ENCODE results near the gene NAA25. TPM values are rescaled to one million over a fixed set of nuclear protein-coding genes. Genes with fewer than 3 reads are reported as not detected.
A peak's percentile ranks its signal among the peaks of the same experiment; 100 is the strongest.

NAA25 gene
- total and polyA plus RNA-seq, 4 donors: 3.1 to 17.7 (median 10.8) TPM

DNA sequence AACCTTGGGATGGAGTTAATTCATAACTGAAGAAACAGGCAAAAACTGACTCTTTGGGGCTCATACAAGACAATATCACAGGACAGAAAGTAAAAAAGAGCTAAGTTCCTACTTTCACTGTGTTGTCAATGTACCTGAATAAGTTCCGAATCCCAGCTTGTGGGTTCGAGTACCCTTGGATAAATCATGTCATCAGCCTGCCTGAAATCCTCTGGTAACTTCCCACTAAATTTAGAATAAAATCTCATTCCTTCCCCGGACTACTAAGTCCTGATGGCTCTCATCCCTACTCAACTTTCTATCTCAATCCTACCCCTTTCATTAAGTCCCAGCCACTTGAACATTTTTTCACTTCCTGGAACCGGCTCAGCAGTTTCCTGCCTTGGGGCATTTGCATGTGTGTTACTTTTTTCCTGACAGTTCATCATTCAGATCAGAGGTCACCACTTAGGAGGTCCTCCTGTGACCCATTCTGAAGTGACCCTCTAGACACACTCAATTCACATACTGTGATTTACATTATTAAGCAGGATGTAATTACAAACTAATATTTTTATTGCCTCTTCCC, 82.7 kb downstream of the NAA25 start:
- WGBS: 83% methylated on average over 4 of the region's 4 CpGs
- H3K9me3 ChIP-seq (ENCODE audit: control insufficient read depth in 4 of 4, low read length in 3 of 4): no peaks in the 10 kb centered on the region
- no peak overlapping the region for H3K4me3 ChIP-seq (ENCODE audit: low read depth in 1 of 3, low read length in 3 of 3)
- H3K36me3 ChIP-seq (ENCODE audit: control insufficient read depth in 4 of 4, insufficient read depth in 3 of 4, low read depth in 1 of 4, low read length in 3 of 4): peaks cover 1 to 29% (median 28%) of the 10 kb centered on the region in 4 donors
- H3K9ac ChIP-seq (ENCODE audit: low read depth in 1 of 2, low read length in 2 of 2): no peak overlapping the region
- no peaks in the 10 kb centered on the region for H3K27me3 ChIP-seq (ENCODE audit: control insufficient read depth in 4 of 4, insufficient read depth in 4 of 4, low read length in 3 of 4)
- H3K4me1 ChIP-seq (ENCODE audit: control insufficient read depth in 4 of 4, insufficient read depth in 4 of 4, low read length in 3 of 4): peaks cover 0 to 16% (median 10%) of the 10 kb centered on the region in 4 donors
- DNase-seq (ENCODE audit: low spot score): no peak
- no peak for TF ChIP-seq HNF4A (conservative IDR thresholded peaks at IDR 0.05)
- no peak overlapping the region for H3K27ac ChIP-seq (ENCODE audit: low read depth in 1 of 2, low read length in 2 of 2)

DNA sequence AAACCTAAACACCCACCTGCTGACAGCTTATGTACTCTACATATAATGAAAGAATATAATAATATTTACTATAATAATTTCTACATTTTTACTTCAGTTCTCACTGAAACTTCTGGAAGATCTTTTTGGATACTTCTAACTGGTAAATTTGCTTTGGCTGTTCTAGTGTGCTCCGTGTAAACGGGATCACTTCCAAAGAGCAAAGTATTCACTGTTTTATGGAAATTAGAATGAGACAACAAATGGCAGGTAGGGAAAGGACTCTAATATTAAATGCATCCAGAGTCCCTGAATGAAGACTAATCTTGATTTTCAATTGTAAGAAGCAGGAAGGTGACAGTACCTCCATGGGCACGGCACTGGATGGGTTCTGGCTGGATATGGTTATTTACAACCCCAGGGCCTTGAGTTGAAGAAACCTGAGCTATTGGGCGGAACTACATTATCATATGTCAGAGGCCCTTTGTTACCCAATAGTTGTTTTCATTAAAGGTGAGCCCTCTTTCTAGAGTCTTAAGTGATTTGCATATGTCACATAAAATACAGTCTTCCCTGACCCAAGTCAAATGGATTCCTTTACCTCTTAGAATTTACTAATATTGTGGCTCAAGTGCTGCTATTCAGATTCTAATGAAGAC, 84.7 kb downstream of the NAA25 start:
- H3K27me3 ChIP-seq (ENCODE audit: control insufficient read depth in 4 of 4, insufficient read depth in 4 of 4, low read length in 3 of 4): no peaks in the 10 kb centered on the region
- DNase-seq (ENCODE audit: low spot score): no peak
- no peaks in the 10 kb centered on the region for H3K9me3 ChIP-seq (ENCODE audit: control insufficient read depth in 4 of 4, low read length in 3 of 4)
- H3K4me1 ChIP-seq (ENCODE audit: control insufficient read depth in 4 of 4, insufficient read depth in 4 of 4, low read length in 3 of 4): peaks cover 0 to 16% (median 10%) of the 10 kb centered on the region in 4 donors
- WGBS: 43% methylated on average over 4 of the region's 4 CpGs
- H3K4me3 ChIP-seq (ENCODE audit: low read depth in 1 of 3, low read length in 3 of 3): no peak overlapping the region
- H3K27ac ChIP-seq (ENCODE audit: low read depth in 1 of 2, low read length in 2 of 2): peak overlapping the region; percentile 76 to 87
- no peak for TF ChIP-seq TAF1 (conservative IDR thresholded peaks at IDR 0.05)
- TF ChIP-seq SP1 (IDR thresholded peaks at IDR 0.05): no peak
- TF ChIP-seq ZBTB33 (IDR thresholded peaks at IDR 0.05): no peak
- TF ChIP-seq RAD21 (IDR thresholded peaks at IDR 0.05): peak in 1 of 2 donors; percentile 7
- TF ChIP-seq HNF4A (conservative IDR thresholded peaks at IDR 0.05): peak; percentile 39 to 85
- peak; percentile 65 for TF ChIP-seq YY1 (IDR thresholded peaks at IDR 0.05)
- H3K9ac ChIP-seq (ENCODE audit: low read depth in 1 of 2, low read length in 2 of 2): peak overlapping the region in 1 of 2 donors; percentile 63
- peaks cover 5 to 32% (median 31%) of the 10 kb centered on the region in 4 donors for H3K36me3 ChIP-seq (ENCODE audit: control insufficient read depth in 4 of 4, insufficient read depth in 3 of 4, low read depth in 1 of 4, low read length in 3 of 4)

GRCh38 chr12:112022241-112023016, 86.2 kb downstream of the NAA25 start:
- H3K27ac ChIP-seq (ENCODE audit: low read depth in 1 of 2, low read length in 2 of 2): no peak overlapping the region
- peaks cover 0 to 16% (median 10%) of the 10 kb centered on the region in 4 donors for H3K4me1 ChIP-seq (ENCODE audit: control insufficient read depth in 4 of 4, insufficient read depth in 4 of 4, low read length in 3 of 4)
- DNase-seq (ENCODE audit: low spot score): no peak
- no peak overlapping the region for H3K9ac ChIP-seq (ENCODE audit: low read depth in 1 of 2, low read length in 2 of 2)
- H3K4me3 ChIP-seq (ENCODE audit: low read depth in 1 of 3, low read length in 3 of 3): no peak overlapping the region
- TF ChIP-seq RAD21 (IDR thresholded peaks at IDR 0.05) (no peak), FOXA1 (IDR thresholded peaks at IDR 0.05) (no peak)
- H3K36me3 ChIP-seq (ENCODE audit: control insufficient read depth in 4 of 4, insufficient read depth in 3 of 4, low read depth in 1 of 4, low read length in 3 of 4): peaks cover 4 to 28% (median 26%) of the 10 kb centered on the region in 4 donors
- no peaks in the 10 kb centered on the region for H3K9me3 ChIP-seq (ENCODE audit: control insufficient read depth in 4 of 4, low read length in 3 of 4)
- H3K27me3 ChIP-seq (ENCODE audit: control insufficient read depth in 4 of 4, insufficient read depth in 4 of 4, low read length in 3 of 4): no peaks in the 10 kb centered on the region
- 95% methylated on average over 11 of the region's 11 CpGs for WGBS

- Histone ChIP-seq H3K36me3 (ENCODE audit: control insufficient read depth in 4 of 4, insufficient read depth in 3 of 4, low read depth in 1 of 4, low read length in 3 of 4) (peaks cover 4 to 31% (median 27%) of the 10 kb centered on the region in 4 donors), H3K4me1 (ENCODE audit: control insufficient read depth in 4 of 4, insufficient read depth in 4 of 4, low read length in 3 of 4) (peaks cover 0 to 16% (median 10%) of the 10 kb centered on the region in 4 donors), H3K4me3 (ENCODE audit: low read depth in 1 of 3, low read length in 3 of 3) (no peak overlapping the region), H3K9me3 (ENCODE audit: control insufficient read depth in 4 of 4, low read length in 3 of 4) (no peaks in the 10 kb centered on the region), H3K9ac (ENCODE audit: low read depth in 1 of 2, low read length in 2 of 2) (no peak overlapping the region), H3K27me3 (ENCODE audit: control insufficient read depth in 4 of 4, insufficient read depth in 4 of 4, low read length in 3 of 4) (no peaks in the 10 kb centered on the region), H3K27ac (ENCODE audit: low read depth in 1 of 2, low read length in 2 of 2) (no peak overlapping the region)
- no peak for DNase-seq (ENCODE audit: low spot score)
- WGBS: 96% methylated on average over 8 of the region's 8 CpGs
- no peak for TF ChIP-seq RAD21 (IDR thresholded peaks at IDR 0.05)
- no peak for TF ChIP-seq EGR1 (IDR thresholded peaks at IDR 0.05; ENCODE audit: low read depth in 2 of 2)
- TF ChIP-seq RXRA (IDR thresholded peaks at IDR 0.05): no peak
- no peak for TF ChIP-seq NR2F2 (IDR thresholded peaks at IDR 0.05)
- no peak for TF ChIP-seq JUND (IDR thresholded peaks at IDR 0.05)
- TF ChIP-seq HNF4G (IDR thresholded peaks at IDR 0.05): no peak
- TF ChIP-seq, protein P1, sequence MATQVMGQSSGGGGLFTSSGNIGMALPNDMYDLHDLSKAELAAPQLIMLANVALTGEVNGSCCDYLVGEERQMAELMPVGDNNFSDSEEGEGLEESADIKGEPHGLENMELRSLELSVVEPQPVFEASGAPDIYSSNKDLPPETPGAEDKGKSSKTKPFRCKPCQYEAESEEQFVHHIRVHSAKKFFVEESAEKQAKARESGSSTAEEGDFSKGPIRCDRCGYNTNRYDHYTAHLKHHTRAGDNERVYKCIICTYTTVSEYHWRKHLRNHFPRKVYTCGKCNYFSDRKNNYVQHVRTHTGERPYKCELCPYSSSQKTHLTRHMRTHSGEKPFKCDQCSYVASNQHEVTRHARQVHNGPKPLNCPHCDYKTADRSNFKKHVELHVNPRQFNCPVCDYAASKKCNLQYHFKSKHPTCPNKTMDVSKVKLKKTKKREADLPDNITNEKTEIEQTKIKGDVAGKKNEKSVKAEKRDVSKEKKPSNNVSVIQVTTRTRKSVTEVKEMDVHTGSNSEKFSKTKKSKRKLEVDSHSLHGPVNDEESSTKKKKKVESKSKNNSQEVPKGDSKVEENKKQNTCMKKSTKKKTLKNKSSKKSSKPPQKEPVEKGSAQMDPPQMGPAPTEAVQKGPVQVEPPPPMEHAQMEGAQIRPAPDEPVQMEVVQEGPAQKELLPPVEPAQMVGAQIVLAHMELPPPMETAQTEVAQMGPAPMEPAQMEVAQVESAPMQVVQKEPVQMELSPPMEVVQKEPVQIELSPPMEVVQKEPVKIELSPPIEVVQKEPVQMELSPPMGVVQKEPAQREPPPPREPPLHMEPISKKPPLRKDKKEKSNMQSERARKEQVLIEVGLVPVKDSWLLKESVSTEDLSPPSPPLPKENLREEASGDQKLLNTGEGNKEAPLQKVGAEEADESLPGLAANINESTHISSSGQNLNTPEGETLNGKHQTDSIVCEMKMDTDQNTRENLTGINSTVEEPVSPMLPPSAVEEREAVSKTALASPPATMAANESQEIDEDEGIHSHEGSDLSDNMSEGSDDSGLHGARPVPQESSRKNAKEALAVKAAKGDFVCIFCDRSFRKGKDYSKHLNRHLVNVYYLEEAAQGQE (IDR thresholded peaks at IDR 0.05): no peak
- TF ChIP-seq GABPA (IDR thresholded peaks at IDR 0.05 in 1 of 2, conservative IDR thresholded peaks at IDR 0.05 in 1 of 2): no peak
- TF ChIP-seq, protein P2, sequence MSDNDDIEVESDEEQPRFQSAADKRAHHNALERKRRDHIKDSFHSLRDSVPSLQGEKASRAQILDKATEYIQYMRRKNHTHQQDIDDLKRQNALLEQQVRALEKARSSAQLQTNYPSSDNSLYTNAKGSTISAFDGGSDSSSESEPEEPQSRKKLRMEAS (IDR thresholded peaks at IDR 0.05): no peak
- no peak for TF ChIP-seq HNF4A (conservative IDR thresholded peaks at IDR 0.05)
- TF ChIP-seq TAF1 (conservative IDR thresholded peaks at IDR 0.05): no peak
- TF ChIP-seq FOXA2 (IDR thresholded peaks at IDR 0.05): no peak
- TF ChIP-seq FOXA1 (IDR thresholded peaks at IDR 0.05): no peak
- no peak for TF ChIP-seq SP1 (IDR thresholded peaks at IDR 0.05)
Observed at GRCh38 chr12:112020947-112021457, 87.6 kb downstream of the NAA25 start.

All from liver (tissue), 9 donors.